GM12891 (cell line): ENCODE results near the gene LZIC.

Source experiments
- POLR2A ChIP-seq: IDR thresholded peaks from 2 replicates; pipeline ENCODE4 v1.6.1; 2011; ENCODE audit warnings: low read depth, low read length, control low read depth
- POLR2AphosphoS5 ChIP-seq: IDR thresholded peaks from 2 replicates; pipeline ENCODE4 v1.6.1; 2011; ENCODE audit warnings: low read depth, low read length, control low read depth
- SPI1 ChIP-seq: IDR thresholded peaks from 2 replicates; pipeline ENCODE4 v1.6.1; 2011; ENCODE audit warnings: low read depth, low read length, control low read depth
- TAF1 ChIP-seq: IDR thresholded peaks from 2 replicates; pipeline ENCODE4 v1.6.1; 2011; ENCODE audit warnings: low read depth, low read length, control low read depth

- TF ChIP-seq POLR2AphosphoS5 (no peak), TAF1 (no peak), POLR2A (no peak), SPI1 (no peak)
Observed at GRCh38 chr1:9946315-9946714, 3.1 kb upstream of the LZIC start.
